HEK293 (cell line): Measurements from ENCODE around the gene MYO5C.

Experiments
- BCL11A ChIP-seq: fragments of 450-650 bp; formaldehyde crosslinking; IDR thresholded peaks from 2 replicates; pipeline ENCODE4 v1.5.1; 2016; ENCODE audit warnings: low read depth, missing biosample characterization, missing genetic modification characterization
- KLF16 ChIP-seq: fragments of 450-650 bp; formaldehyde crosslinking; IDR thresholded peaks from 2 replicates; pipeline ENCODE4 v1.5.1; 2017; ENCODE audit warnings: missing biosample characterization, missing genetic modification characterization
- MEIS1 ChIP-seq: sonication (generic); formaldehyde crosslinking; IDR thresholded peaks from 2 replicates; pipeline ENCODE4 v1.8.1; 2022; ENCODE audit warnings: missing genetic modification reagents, mild to moderate bottlenecking, borderline replicate concordance
- ZNF114 ChIP-seq: fragments of 450-650 bp; formaldehyde crosslinking; IDR thresholded peaks from 2 replicates; pipeline ENCODE4 v1.5.0; 2017; ENCODE audit warnings: missing biosample characterization, missing genetic modification characterization
- ZNF274 ChIP-seq, 2 experiments: fragments of 200-500 bp in 1 of 2; fragments of 450-650 bp in 1 of 2; sonication (Bioruptor generic) in 1 of 2; formaldehyde crosslinking in 1 of 2; IDR thresholded peaks; 2 replicates each; pipeline versions ENCODE4 v1.5.1 to v1.6.1; 2014 to 2016; ENCODE audit warnings: borderline replicate concordance in 1 of 2, inconsistent platforms in 1 of 2, low read length in 1 of 2, missing biosample characterization in 1 of 2, missing genetic modification characterization in 1 of 2
- ZNF423 ChIP-seq: fragments of 450-650 bp; formaldehyde crosslinking; IDR thresholded peaks from 2 replicates; pipeline ENCODE4 v1.5.1; 2016; ENCODE audit warnings: missing biosample characterization, missing genetic modification characterization
- ZNF510 ChIP-seq: fragments of 450-650 bp; formaldehyde crosslinking; IDR thresholded peaks from 2 replicates; pipeline ENCODE4 v1.5.1; 2018; ENCODE audit warnings: mild to moderate bottlenecking, missing genetic modification characterization, missing biosample characterization; ENCODE audit not compliant: insufficient replicate concordance
- ZNF529 ChIP-seq: fragments of 450-650 bp; formaldehyde crosslinking; IDR thresholded peaks from 2 replicates; pipeline ENCODE4 v1.5.1; 2017; ENCODE audit warnings: missing genetic modification characterization, missing biosample characterization; ENCODE audit not compliant: insufficient replicate concordance
- ZNF654 ChIP-seq: fragments of 450-650 bp; formaldehyde crosslinking; IDR thresholded peaks from 2 replicates; pipeline ENCODE4 v1.5.1; 2016; ENCODE audit warnings: low read depth, missing biosample characterization, missing genetic modification characterization
- ZNF658 ChIP-seq: fragments of 450-650 bp; formaldehyde crosslinking; IDR thresholded peaks from 2 replicates; pipeline ENCODE4; 2016; ENCODE audit warnings: missing biosample characterization, missing genetic modification characterization
- TF ChIP-seq, protein P1 (sequence below): fragments of 450-650 bp; formaldehyde crosslinking; IDR thresholded peaks from 2 replicates; pipeline ENCODE4 v1.5.1; 2016; ENCODE audit warnings: missing biosample characterization, missing genetic modification characterization

DNA sequence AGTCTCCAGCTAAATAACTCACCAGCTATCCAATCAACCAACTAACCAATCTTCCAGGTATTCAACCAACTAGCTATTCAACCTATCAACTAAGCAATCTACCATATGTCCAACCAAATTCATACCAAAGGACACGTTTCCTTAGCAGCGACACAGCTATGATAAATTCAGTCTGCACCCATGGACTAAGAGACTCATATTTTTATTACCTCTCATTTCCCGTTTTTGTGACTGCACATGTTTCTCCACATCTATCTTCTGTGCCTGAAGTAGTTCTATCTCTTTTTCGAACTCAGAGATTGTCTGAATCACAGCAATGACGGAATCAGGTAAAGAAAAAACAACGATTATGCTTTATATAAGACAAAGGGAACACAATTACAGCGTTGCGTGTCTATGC is 70.4 kb downstream of the MYO5C start:
- no peak for TF ChIP-seq BCL11A (tag by site-specific recombination)
- TF ChIP-seq MEIS1 (CRISPR knock-in tag): no peak
- no peak for TF ChIP-seq ZNF658 (tag by site-specific recombination)
- TF ChIP-seq, protein P1, sequence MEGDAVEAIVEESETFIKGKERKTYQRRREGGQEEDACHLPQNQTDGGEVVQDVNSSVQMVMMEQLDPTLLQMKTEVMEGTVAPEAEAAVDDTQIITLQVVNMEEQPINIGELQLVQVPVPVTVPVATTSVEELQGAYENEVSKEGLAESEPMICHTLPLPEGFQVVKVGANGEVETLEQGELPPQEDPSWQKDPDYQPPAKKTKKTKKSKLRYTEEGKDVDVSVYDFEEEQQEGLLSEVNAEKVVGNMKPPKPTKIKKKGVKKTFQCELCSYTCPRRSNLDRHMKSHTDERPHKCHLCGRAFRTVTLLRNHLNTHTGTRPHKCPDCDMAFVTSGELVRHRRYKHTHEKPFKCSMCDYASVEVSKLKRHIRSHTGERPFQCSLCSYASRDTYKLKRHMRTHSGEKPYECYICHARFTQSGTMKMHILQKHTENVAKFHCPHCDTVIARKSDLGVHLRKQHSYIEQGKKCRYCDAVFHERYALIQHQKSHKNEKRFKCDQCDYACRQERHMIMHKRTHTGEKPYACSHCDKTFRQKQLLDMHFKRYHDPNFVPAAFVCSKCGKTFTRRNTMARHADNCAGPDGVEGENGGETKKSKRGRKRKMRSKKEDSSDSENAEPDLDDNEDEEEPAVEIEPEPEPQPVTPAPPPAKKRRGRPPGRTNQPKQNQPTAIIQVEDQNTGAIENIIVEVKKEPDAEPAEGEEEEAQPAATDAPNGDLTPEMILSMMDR (tag by site-specific recombination): no peak
- no peak for TF ChIP-seq ZNF423
- TF ChIP-seq ZNF529 (tag by site-specific recombination): no peak
- TF ChIP-seq ZNF274 (IDR thresholded peaks at IDR 0.05; ENCODE audit: low read length): no peak
- no peak for TF ChIP-seq ZNF274 (tag by site-specific recombination; IDR thresholded peaks at IDR 0.05; ENCODE audit: borderline replicate concordance)
- TF ChIP-seq ZNF654 (tag by site-specific recombination): no peak
- no peak for TF ChIP-seq KLF16 (tag by site-specific recombination)
- no peak for TF ChIP-seq ZNF510 (tag by site-specific recombination)
- no peak for TF ChIP-seq ZNF114 (tag by site-specific recombination)
